A673 (cell line): Measurements from ENCODE around the gene HTR3A. TPM values are rescaled to one million over a fixed set of nuclear protein-coding genes. Genes with fewer than 3 reads are reported as not detected.
"Not testable (repeated sequence)": the region's sequence is repeated elsewhere in the genome, so short reads cannot be mapped to it uniquely, and the experiment has no call there.

Source experiments
- BruUV-seq: library from RNA; stranded (reverse); fragments of 400-500 nt; replicated peaks from 2 replicates; lab custom pipeline; 2021; lab: Mats Ljungman, UMichigan
- CTCF ChIA-PET: fragments of 300-600 bp; sonication (Branson Sonifier 250); formaldehyde crosslinking; loops from one replicate; lab custom pipeline; 2022; ENCODE audit warnings: antibody characterized with exemption; lab: Charles Lee
- POLR2A ChIA-PET: fragments of 300-600 bp; sonication (Branson Sonifier 250); formaldehyde crosslinking; loops from one replicate; lab custom pipeline; 2022; ENCODE audit warnings: antibody characterized with exemption; ENCODE audit not compliant: low non-redundant PET; lab: Charles Lee
- DNase-seq: peaks from one replicate; pipeline ENCODE4 v3.0.0-alpha.2; 2015; ENCODE audit warnings: low spot score
- H3K27ac ChIP-seq: fragments of 200-600 bp; sonication (generic); 2 replicates; pipeline ENCODE4 v1.5.1; 2016; ENCODE audit warnings: mixed run types, low read depth, mild to moderate bottlenecking, mixed read lengths, antibody characterized with exemption, low read length; ENCODE audit not compliant: poor library complexity, severe bottlenecking
- H3K27me3 ChIP-seq: fragments of 200-600 bp; sonication (generic); replicated peaks from 2 replicates; pipeline ENCODE4 v1.6.1; 2017; ENCODE audit warnings: mixed run types, low read depth, mild to moderate bottlenecking, mixed read lengths, antibody characterized with exemption, low read length; ENCODE audit not compliant: insufficient read depth, poor library complexity
- H3K36me3 ChIP-seq: fragments of 200-600 bp; sonication (generic); 2 replicates; pipeline ENCODE4 v1.6.1; 2016; ENCODE audit warnings: mixed run types, mild to moderate bottlenecking, mixed read lengths, antibody characterized with exemption, low read length; ENCODE audit not compliant: insufficient read depth, poor library complexity, severe bottlenecking
- H3K4me1 ChIP-seq: fragments of 200-600 bp; sonication (generic); 2 replicates; pipeline ENCODE4 v1.6.1; 2017; ENCODE audit warnings: mixed run types, mild to moderate bottlenecking, mixed read lengths, antibody characterized with exemption, low read length; ENCODE audit not compliant: insufficient read depth, poor library complexity, severe bottlenecking
- H3K4me3 ChIP-seq: fragments of 200-600 bp; sonication (generic); 2 replicates; pipeline ENCODE4 v1.5.1; 2016; ENCODE audit warnings: low read depth, mixed run types, mild to moderate bottlenecking, mixed read lengths, low read length; ENCODE audit not compliant: poor library complexity, severe bottlenecking
- H3K9me3 ChIP-seq: fragments of 200-600 bp; sonication (generic); 2 replicates; pipeline ENCODE4 v1.6.1; 2016; ENCODE audit warnings: mixed run types, low read depth, mild to moderate bottlenecking, mixed read lengths, antibody characterized with exemption, low read length; ENCODE audit not compliant: poor library complexity, severe bottlenecking
- CTCF ChIP-seq: fragments of 300-800, 200-600 bp; sonication (generic); conservative IDR thresholded peaks from 2 replicates; pipeline ENCODE4 v1.5.1; 2017; ENCODE audit warnings: low read depth, mild to moderate bottlenecking, antibody characterized with exemption, low read length, moderate library complexity, mixed read lengths
- EZH2 ChIP-seq: fragments of 200-600 bp; sonication (generic); IDR thresholded peaks from 2 replicates; pipeline ENCODE4 v1.6.1; 2017; ENCODE audit warnings: borderline replicate concordance, low read depth, mild to moderate bottlenecking, mixed read lengths, antibody characterized with exemption, low read length; ENCODE audit not compliant: poor library complexity, severe bottlenecking
- intact Hi-C: fragments of 100-400 bp; cut with micrococcal nuclease; formaldehyde crosslinking; loops from one replicate; pipeline ENCODE4 v1.10.0; 2022; ENCODE audit not compliant: unreplicated experiment
- total RNA-seq: library from RNA; stranded (reverse); gene quantifications from 2 replicates; pipeline ENCODE4 v1.2.3, GENCODE V29; 2021

The HTR3A gene
- total RNA-seq, 1 experiment from 2014 or later, result not detected

- no peak overlapping the region for H3K4me3 ChIP-seq
- no peak for TF ChIP-seq EZH2
- no peak for TF ChIP-seq CTCF
- H3K27ac ChIP-seq, result no peak overlapping the region
- ChIA-PET CTCF (no interaction called here), POLR2A (no interaction called here)
- H3K4me1 ChIP-seq, result no peaks in the 10 kb centered on the region
- H3K27me3 ChIP-seq, result peaks cover 16% of the 10 kb centered on the region
- no TSS peak for BruUV-seq
- intact Hi-C loops, result no loop called here
- no peak for DNase-seq
- H3K9me3 ChIP-seq, result no peaks in the 10 kb centered on the region
- H3K36me3 ChIP-seq, result no peaks in the 10 kb centered on the region
Measured at GRCh38 chr11:113932788-113933187, 42.1 kb upstream of the HTR3A start.

GRCh38 chr11:113934193-113934592, 40.7 kb upstream of the HTR3A start:
- H3K4me1 ChIP-seq, H3K4me3 ChIP-seq, BruUV-seq, POLR2A ChIA-PET, H3K36me3 ChIP-seq, DNase-seq, H3K27ac ChIP-seq, intact Hi-C loops, H3K9me3 ChIP-seq: not testable (repeated sequence)
- peaks cover 16% of the 10 kb centered on the region for H3K27me3 ChIP-seq
- CTCF ChIA-PET, result interaction anchor here (0.9 kb wide), 1 partner anchor 329 kb away, joined by 3 read pairs; no protein-coding TSS in a partner anchor

- Histone ChIP-seq H3K27ac (no peak overlapping the region), H3K27me3 (peaks cover 16% of the 10 kb centered on the region), H3K36me3 (no peaks in the 10 kb centered on the region), H3K4me1 (no peaks in the 10 kb centered on the region), H3K9me3 (no peaks in the 10 kb centered on the region), H3K4me3 (no peak overlapping the region)
- no TSS peak for BruUV-seq
- intact Hi-C loops, result no loop called here
- no peak for TF ChIP-seq EZH2
- CTCF ChIA-PET, result interaction anchor here (0.9 kb wide), 1 partner anchor 328 kb away, joined by 3 read pairs; no protein-coding TSS in a partner anchor
- DNase-seq, result no peak
- POLR2A ChIA-PET, result interaction anchor here (0.7 kb wide), 1 partner anchor 25 kb away, joined by 3 read pairs; no protein-coding TSS in a partner anchor
Measured at GRCh38 chr11:113934761-113935160, 40.1 kb upstream of the HTR3A start.

- no peak for DNase-seq
- Histone ChIP-seq H3K27ac (no peak overlapping the region), H3K4me1 (no peaks in the 10 kb centered on the region), H3K4me3 (no peak overlapping the region), H3K9me3 (no peaks in the 10 kb centered on the region), H3K27me3 (peaks cover 12% of the 10 kb centered on the region), H3K36me3 (no peaks in the 10 kb centered on the region)
- ChIA-PET POLR2A (no interaction called here), CTCF (no interaction called here)
- intact Hi-C loops, result no loop called here
- no TSS peak for BruUV-seq
- TF ChIP-seq EZH2 (no peak), CTCF (no peak)
Measured at GRCh38 chr11:113935858-113936257, 39.0 kb upstream of the HTR3A start.
